BJ (cell line): Measurements from ENCODE around the gene TRIM23. TPM values are rescaled to one million over a fixed set of nuclear protein-coding genes. Genes with fewer than 3 reads are reported as not detected.
A peak's percentile ranks its signal among the peaks of the same experiment; 100 is the strongest.
"Not testable (repeated sequence)": the region's sequence is repeated elsewhere in the genome, so short reads cannot be mapped to it uniquely, and the experiment has no call there.

Source experiments
- CTCF ChIA-PET: fragments of 350-600 bp; formaldehyde crosslinking; extraction: SDS; loops from one replicate; lab custom pipeline; 2021; ENCODE audit warnings: antibody characterized with exemption, inconsistent platforms; lab: Yijun Ruan, JAX
- POLR2A ChIA-PET: fragments of 300-600 bp; sonication (Branson Sonifier 250); formaldehyde crosslinking; extraction: SDS; loops from one replicate; lab custom pipeline; 2021; ENCODE audit warnings: antibody characterized with exemption; lab: Charles Lee
- DNase-seq: peaks from one replicate; pipeline ENCODE4 v3.0.0-alpha.2; 2011; ENCODE audit warnings: low read depth
- H3K27me3 ChIP-seq: 2 replicates; pipeline ENCODE4 v1.6.0; 2011; ENCODE audit warnings: low read length; ENCODE audit not compliant: control insufficient read depth, insufficient read depth
- H3K36me3 ChIP-seq: 2 replicates; pipeline ENCODE4 v1.5.1; 2011; ENCODE audit warnings: low read length; ENCODE audit not compliant: control insufficient read depth, insufficient read depth
- H3K4me3 ChIP-seq: 2 replicates; pipeline ENCODE4 v1.5.1; 2011; ENCODE audit warnings: low read depth, mild to moderate bottlenecking, control low read depth, low read length
- CTCF ChIP-seq: IDR thresholded peaks from 2 replicates; pipeline ENCODE4 v1.5.1; 2011; ENCODE audit warnings: low read depth, mild to moderate bottlenecking, control low read depth, inconsistent platforms, low read length, moderate library complexity; ENCODE audit not compliant: insufficient read depth
- polyA plus RNA-seq: library from polyadenylated mRNA; depleted of rRNA; stranded (reverse); fragments of >200 nt; gene quantifications from 2 replicates; pipeline ENCODE4 v1.2.3, GENCODE V29; 2011

Gene TRIM23
- polyA plus RNA-seq, 1 experiment, result 15.2 TPM

DNA sequence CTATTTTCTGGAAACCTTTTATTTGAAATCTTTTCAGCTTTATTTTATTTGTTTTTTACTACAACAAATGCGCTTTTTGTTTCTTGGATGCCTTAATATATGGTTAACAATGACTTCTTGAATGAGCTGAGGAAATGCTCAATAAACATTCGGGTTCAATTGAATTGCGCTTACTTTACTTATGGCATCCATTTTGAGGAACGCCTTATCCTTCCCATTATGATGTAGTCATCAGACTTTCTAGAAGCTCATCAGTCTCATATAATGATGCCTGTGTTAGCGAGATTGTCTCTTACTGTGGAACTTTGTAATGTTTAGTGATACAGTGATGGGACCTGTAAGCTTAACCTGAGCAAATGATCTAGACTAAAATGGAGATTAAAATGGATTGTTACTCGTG, 1.6 kb upstream of the TRIM23 start:
- TF ChIP-seq CTCF, result no peak
- H3K4me3 ChIP-seq, result peak overlapping the region; percentile 79
- H3K27me3 ChIP-seq, result no peaks in the 10 kb centered on the region
- ChIA-PET CTCF (interaction anchor here (0.9 to 1.2 kb wide), 2 partner anchors 37 to 990 kb away, joined by 3 to 4 read pairs; no protein-coding TSS in a partner anchor), POLR2A (no interaction called here)
- DNase-seq, result no peak
- no peaks in the 10 kb centered on the region; the same call in 1 of the 2 replicates for H3K36me3 ChIP-seq

DNA sequence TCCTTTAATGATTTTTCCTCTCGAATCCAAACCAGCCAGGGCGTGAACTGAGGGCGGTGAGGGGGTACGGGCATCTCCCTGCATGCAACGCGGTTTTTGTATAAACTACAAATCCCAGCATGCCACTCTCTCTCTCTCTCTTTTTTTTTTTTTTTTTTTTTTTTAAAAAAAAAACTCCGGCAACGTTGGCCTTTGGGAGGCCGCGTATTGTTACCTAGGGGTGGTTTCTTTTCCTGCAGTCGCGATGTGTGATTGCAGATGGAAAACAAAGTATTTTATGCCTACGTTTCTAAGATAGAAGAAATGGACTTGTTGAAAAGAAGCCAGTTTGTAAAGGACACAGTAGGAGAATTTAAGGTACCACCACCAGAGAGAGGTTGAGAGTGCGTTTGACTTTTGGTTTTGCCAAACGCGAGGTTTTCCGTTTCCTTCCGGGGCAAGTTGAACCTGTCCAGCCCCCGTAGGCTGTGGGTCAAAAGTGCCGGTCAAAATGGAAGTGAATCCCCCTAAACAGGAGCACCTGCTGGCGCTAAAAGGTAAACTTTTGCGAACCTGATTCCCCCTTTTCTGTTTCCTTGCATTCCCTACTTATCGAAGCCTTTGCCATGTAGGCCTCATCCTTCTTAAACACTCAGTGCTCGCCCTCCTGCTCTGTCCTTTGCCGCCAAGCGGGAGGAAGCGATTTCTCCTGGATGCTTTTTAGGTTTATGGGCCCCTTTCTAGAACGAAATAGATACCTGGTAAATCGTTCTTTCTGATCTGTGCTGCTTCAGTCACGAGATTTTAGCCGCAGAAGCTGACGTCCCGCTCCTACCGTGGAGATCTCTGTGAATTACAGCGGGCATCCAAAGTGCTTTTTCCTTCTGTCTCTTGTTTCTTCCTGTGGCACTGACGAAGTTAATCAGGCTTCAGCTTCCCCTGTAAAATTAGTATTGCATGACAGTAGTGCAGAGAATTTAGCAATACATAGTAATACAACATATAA, 730 bp upstream of the TRIM23 start, which contains the start of the genes SHLD3 and TRAPPC13:
SHLD3 (plus strand) TSS at position 457 of the 985 bp plus-strand sequence. CDS start 4,561 bp downstream, outside the sequence.
TRAPPC13 (plus strand) TSS at position 457 of the 985 bp plus-strand sequence; CDS start at position 491, 34 bp downstream.
- peak; percentile 54 for DNase-seq
- TF ChIP-seq CTCF, result no peak
- ChIA-PET POLR2A (no interaction called here), CTCF (interaction anchor here (0.9 to 1.2 kb wide), 2 partner anchors 38 to 119 kb away, joined by 3 to 4 read pairs; no protein-coding TSS in a partner anchor)
- Histone ChIP-seq H3K4me3 (peak within 1 kb of the TSS; percentile 79), H3K27me3 (no peaks in the 10 kb centered on the region), H3K36me3 (no peaks in the 10 kb centered on the region; the same call in 1 of the 2 replicates)

DNA sequence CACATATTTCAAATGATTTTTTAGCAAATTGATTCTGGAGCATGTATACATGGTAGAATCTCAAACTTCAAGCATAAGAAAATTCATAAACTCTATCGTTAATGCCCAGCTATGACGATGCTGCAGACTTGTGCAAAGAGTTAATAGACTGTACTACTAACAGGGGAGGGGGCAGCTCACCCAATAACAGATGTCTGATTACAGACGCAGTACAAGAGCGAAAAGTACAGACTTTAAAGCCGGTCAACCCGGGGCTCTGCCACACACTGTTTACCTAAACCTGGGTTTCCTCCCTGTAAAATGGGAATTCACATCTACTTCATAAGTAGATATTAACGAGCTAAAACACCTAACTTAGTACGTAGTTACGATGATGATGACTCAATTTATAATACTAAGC, 651 bp downstream of the TRIM23 start:
- Histone ChIP-seq H3K27me3 (no peaks in the 10 kb centered on the region), H3K36me3 (no peaks in the 10 kb centered on the region), H3K4me3 (peak overlapping the region; percentile 79)
- no peak for TF ChIP-seq CTCF
- CTCF ChIA-PET, result interaction anchor here (0.9 kb wide), 1 partner anchor 121 kb away, joined by 3 read pairs; no protein-coding TSS in a partner anchor
- DNase-seq, result no peak
- POLR2A ChIA-PET, result interaction anchor here (0.5 to 1.1 kb wide), 2 partner anchors 42 to 151 kb away, joined by 3 to 4 read pairs; no protein-coding TSS in a partner anchor

GRCh38 chr5:65621961-65622360, 2.2 kb downstream of the TRIM23 start:
- POLR2A ChIA-PET, DNase-seq, H3K4me3 ChIP-seq, H3K36me3 ChIP-seq, H3K27me3 ChIP-seq, CTCF ChIA-PET: not testable (repeated sequence)

DNA sequence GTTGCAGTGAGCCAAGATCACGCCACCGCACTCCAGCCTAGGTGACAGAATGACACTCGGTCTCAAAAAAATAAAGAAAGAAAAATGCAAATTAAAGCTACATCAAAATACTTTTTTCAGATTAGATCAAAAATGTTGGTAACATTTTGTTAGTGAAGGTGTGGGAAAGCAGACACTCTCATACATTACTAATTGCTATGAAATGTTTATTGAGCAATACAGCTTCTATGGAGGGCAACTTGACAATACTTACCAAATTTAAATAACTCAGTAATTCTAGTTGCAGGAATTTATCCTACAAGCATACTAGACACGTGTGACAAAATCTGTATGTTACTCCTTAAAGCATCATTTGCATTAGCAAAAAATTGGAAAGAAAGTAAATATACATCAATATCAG, 4.1 kb downstream of the TRIM23 start:
- ChIA-PET CTCF (interaction anchor here (0.6 kb wide), 1 partner anchor 9 kb away, joined by 3 read pairs; no protein-coding TSS in a partner anchor), POLR2A (no interaction called here)
- no peak for TF ChIP-seq CTCF
- H3K27me3 ChIP-seq, result no peaks in the 10 kb centered on the region
- DNase-seq, result no peak
- H3K4me3 ChIP-seq, result no peak overlapping the region
- H3K36me3 ChIP-seq, result peaks cover 3% of the 10 kb centered on the region
